Muscle layer of duodenum (tissue), 2 donors: ENCODE results near the gene MAPK12.
"Not testable (repeated sequence)": the region's sequence is repeated elsewhere in the genome, so short reads cannot be mapped to it uniquely, and the experiment has no call there.

Experiments
- H3K27ac ChIP-seq: one replicate; pipeline ENCODE4 v1.7.0; 2013; ENCODE audit warnings: mild to moderate bottlenecking, low read length
- H3K27me3 ChIP-seq: one replicate; pipeline ENCODE4 v1.7.0; 2013; ENCODE audit warnings: low read depth, mild to moderate bottlenecking, control low read depth, low read length
- H3K36me3 ChIP-seq, 2 donors: one replicate each; pipeline ENCODE4 v1.7.0; 2013; ENCODE audit warnings: low read length in 2 of 2, control low read depth in 1 of 2, mild to moderate bottlenecking in 1 of 2; ENCODE audit not compliant: insufficient read depth in 2 of 2, control insufficient read depth in 1 of 2
- H3K4me1 ChIP-seq, 2 donors: one replicate each; pipeline ENCODE4 v1.7.0; 2013; ENCODE audit warnings: low read length in 2 of 2, mild to moderate bottlenecking in 2 of 2, control low read depth in 1 of 2, moderate library complexity in 1 of 2; ENCODE audit not compliant: insufficient read depth in 2 of 2, control insufficient read depth in 1 of 2
- H3K4me3 ChIP-seq, 2 donors: one replicate each; pipeline ENCODE4 v1.7.0; 2013; ENCODE audit warnings: low read length in 2 of 2, low read depth in 1 of 2, mild to moderate bottlenecking in 1 of 2
- H3K9me3 ChIP-seq, 2 donors: one replicate each; pipeline ENCODE4 v1.7.0; 2013; ENCODE audit warnings: low read length in 2 of 2, control low read depth in 1 of 2, mild to moderate bottlenecking in 1 of 2; ENCODE audit not compliant: control insufficient read depth in 1 of 2
- donor health status: healthy.

The MAPK12 gene

DNA sequence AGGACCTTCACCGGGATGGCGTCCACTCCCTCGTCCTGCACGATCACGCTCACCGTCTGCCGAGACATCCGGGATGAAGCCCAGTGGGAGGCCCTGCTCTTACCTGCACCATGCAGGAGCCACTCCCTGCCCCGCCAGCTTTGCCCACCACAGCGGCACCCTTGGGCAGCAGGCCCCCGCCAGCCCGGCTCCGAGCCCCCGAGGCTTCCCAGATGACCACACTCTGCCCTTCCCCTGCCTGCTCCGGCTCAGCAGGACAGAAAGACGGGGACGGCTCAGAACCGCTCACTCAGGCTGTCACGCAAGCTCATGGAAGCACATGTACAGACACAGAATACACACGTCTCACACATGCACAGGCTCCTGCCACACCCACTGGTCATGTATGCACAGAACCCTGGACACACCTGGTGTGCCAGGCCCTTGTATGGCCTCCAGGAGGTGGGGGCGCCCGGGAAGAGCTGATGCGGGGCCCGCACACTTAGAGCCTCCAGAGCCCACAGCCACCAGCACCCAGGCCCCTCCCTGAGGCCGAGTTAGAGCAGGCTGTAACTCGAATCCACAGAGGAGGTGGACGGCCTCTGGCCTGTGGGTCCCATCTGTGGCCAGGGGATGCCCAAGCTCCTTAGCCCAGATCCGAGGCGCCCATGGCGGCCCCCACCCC is 17.6 kb upstream of the MAPK12 start:
- H3K9me3 ChIP-seq = no peaks in the 10 kb centered on the region
- no peaks in the 10 kb centered on the region for H3K4me1 ChIP-seq
- no peak overlapping the region for H3K4me3 ChIP-seq
- no peak overlapping the region for H3K27ac ChIP-seq
- H3K27me3 ChIP-seq = no peaks in the 10 kb centered on the region
- peaks cover 0 to 88% of the 10 kb centered on the region in 2 donors for H3K36me3 ChIP-seq

DNA sequence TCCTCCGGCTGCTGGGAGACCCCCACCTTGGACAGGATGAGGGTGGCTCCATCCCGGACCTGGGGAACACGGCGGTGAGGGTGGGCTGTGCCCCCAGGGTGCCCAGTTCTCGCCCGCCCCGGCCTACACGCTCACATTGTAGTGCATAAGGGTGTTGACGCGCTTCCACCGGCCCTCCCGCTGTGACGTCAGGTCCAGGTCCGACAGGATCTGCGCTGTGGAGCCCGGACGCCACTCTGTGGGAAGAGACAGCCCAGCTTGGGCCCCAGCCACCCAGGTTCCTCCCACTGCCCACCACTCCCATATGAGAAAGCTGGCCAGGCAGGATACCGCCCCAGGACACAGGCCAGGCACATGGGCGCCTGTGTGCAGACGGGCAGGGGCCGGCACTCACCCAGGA is 17.0 kb upstream of the MAPK12 start:
- H3K4me1 ChIP-seq = no peaks in the 10 kb centered on the region
- H3K27ac ChIP-seq = no peak overlapping the region
- H3K9me3 ChIP-seq = no peaks in the 10 kb centered on the region
- H3K36me3 ChIP-seq = peaks cover 0 to 83% of the 10 kb centered on the region in 2 donors
- H3K4me3 ChIP-seq = no peak overlapping the region
- H3K27me3 ChIP-seq = no peaks in the 10 kb centered on the region

DNA sequence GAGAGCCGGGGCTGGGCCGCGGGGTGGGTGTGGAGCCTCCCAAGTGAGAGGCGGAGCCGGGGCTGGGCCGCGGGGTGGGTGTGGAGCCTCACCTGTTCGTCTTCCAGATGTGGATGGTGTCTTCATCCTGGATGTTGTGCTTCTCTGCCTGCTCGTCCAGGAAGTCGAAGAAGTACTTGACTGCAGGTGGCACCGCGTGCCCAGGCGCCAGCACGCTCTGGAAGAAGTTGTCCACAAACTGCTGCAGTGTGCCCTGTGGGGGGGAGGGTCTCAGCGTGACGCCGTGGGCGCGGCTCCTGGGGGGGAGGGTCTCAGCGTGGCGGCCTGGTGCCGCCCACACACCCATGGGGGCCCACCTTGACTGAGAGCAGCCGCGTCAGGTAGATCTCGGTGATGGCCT is 16.3 kb upstream of the MAPK12 start:
- Histone ChIP-seq H3K4me3 (no peak overlapping the region), H3K36me3 (peaks cover 0 to 76% of the 10 kb centered on the region in 2 donors), H3K27me3 (no peaks in the 10 kb centered on the region), H3K4me1 (peaks cover 0 to 2% of the 10 kb centered on the region in 2 donors), H3K9me3 (no peaks in the 10 kb centered on the region), H3K27ac (no peak overlapping the region)

DNA sequence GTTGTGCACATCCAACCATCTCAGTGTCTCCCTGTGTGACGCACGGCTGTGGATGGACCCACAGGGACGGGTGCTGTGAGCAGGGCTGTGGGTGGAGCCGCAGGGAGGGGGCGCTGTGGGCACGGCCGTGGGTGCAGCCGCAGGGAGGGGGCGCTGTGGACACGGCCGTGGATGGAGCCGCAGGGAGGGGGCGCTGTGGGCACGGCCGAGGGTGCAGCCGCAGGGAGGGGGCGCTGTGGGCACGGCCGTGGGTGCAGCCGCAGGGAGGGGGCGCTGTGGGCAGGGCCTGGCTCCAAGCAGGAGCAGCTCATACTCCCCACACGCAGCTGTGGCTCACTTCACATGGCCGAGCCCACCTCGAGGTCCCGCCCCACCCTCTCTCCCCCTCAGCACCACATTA is 14.7 kb upstream of the MAPK12 start:
- peaks cover 0 to 16% of the 10 kb centered on the region in 2 donors for H3K4me1 ChIP-seq
- H3K9me3 ChIP-seq = no peaks in the 10 kb centered on the region
- H3K36me3 ChIP-seq = peaks cover 0 to 60% of the 10 kb centered on the region in 2 donors
- H3K27me3 ChIP-seq = no peaks in the 10 kb centered on the region
- H3K27ac ChIP-seq = no peak overlapping the region
- H3K4me3 ChIP-seq = no peak overlapping the region

DNA sequence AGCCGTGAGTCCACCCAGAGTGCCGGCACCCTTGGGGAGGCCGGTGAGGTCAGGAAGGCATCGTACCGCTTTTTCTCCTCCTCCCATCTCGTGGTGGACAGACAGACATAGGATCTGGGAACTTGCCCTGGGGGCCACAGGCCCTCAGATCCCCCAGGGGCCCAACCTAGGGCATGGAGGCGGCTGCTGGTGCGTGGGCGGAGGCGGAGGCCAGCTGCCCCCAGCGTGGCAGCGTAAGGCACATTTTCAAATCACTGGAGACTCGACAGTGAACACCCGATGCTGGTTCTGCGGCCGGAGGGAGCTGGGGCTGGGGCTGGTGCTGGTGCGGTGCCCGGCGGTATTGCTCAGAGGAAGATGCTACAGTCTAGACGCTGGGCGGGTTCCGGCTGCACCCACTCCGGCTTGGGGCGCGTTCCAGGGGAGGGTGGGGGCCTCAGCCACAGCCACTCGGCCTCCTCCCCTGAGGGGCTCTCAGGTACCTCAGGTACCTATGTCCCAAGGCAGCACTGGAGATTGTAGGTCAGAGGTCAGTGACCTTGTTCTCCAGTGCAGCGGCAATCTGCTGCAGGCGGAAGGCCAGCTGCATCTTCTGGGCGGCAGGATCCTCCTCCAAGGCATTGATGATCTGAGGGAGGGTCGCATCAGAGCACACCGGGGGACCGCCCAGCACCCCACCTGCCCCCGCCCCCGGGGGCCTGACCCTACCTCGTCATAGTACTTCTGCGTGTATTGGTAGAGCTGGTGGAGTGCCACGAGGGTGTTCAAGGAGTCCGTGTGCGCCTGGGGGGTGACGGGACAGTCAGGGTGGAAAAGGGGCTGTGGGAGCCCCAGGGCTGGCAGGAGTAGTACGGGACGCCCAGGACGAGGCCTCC is 13.9 kb upstream of the MAPK12 start:
- H3K36me3 ChIP-seq = peaks cover 0 to 53% of the 10 kb centered on the region in 2 donors
- no peak overlapping the region for H3K27ac ChIP-seq
- H3K4me3 ChIP-seq = no peak overlapping the region
- no peaks in the 10 kb centered on the region for H3K9me3 ChIP-seq
- H3K27me3 ChIP-seq = no peaks in the 10 kb centered on the region
- peaks cover 0 to 23% of the 10 kb centered on the region in 2 donors for H3K4me1 ChIP-seq

DNA sequence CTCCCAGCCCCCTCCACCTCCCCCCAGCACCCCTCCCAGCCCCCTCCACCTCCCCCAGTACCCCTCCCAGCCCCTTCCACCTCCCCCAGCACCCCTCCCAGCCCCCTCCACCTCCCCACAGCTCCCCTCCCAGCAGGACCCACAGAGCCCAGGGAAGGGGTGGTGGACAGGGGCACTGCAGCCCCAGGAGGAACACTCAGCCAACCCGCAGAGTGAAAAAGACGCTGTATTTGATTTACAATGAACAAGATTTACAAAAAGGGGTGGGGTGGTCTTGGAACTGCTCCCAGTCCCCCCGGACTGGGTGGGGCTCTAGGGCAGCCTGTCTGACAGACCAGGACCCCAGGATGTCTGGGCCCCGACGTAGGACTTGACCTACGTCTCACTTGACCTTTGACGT is 13.3 kb upstream of the MAPK12 start:
- Histone ChIP-seq H3K27ac (no peak overlapping the region), H3K9me3 (no peaks in the 10 kb centered on the region), H3K4me1 (peaks cover 0 to 27% of the 10 kb centered on the region in 2 donors), H3K4me3 (no peak overlapping the region), H3K36me3 (peaks cover 0 to 47% of the 10 kb centered on the region in 2 donors), H3K27me3 (no peaks in the 10 kb centered on the region)

DNA sequence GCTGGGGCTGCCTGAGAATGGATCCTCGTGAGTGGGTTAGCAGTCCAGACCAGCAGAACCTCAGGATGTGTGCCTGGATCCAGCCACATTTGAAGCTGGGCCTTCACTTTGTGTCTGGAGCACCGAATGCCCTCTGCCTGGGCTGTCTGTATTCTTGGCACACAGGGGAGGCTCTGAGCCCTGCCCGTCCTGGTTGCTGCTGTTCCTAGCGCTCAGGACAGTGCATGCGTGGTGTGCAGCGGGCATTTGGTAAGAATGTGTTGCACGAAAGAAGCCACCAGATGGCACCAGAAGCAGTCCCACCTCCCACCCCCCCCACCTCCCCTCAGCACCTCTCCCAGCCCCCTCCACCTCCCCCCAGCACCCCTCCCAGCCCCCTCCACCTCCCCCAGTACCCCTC is 12.8 kb upstream of the MAPK12 start:
- no peak overlapping the region for H3K27ac ChIP-seq
- no peaks in the 10 kb centered on the region for H3K9me3 ChIP-seq
- H3K27me3 ChIP-seq = no peaks in the 10 kb centered on the region
- peaks cover 0 to 31% of the 10 kb centered on the region in 2 donors for H3K4me1 ChIP-seq
- peaks cover 0 to 42% of the 10 kb centered on the region in 2 donors for H3K36me3 ChIP-seq
- H3K4me3 ChIP-seq = no peak overlapping the region

DNA sequence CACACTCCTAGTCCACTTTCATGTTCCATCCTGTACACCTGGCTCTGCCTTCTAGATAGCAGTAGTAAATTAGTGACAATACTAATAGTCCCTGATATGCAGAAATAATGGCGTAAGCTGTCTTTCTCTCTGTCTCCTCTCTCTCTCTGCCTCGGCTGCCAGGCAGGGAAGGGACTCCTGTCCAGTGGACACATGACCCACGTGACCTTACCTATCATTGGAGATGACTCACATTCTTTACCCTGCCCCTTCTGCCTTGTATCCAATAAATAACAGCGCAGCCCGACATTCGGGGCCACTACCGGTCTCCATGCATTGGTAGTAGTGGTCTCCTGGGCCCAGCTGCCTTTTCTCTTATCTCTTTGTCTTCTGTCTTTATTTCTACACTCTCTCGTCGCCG is 12.3 kb upstream of the MAPK12 start:
- not testable (repeated sequence) for H3K27ac ChIP-seq, H3K9me3 ChIP-seq, H3K27me3 ChIP-seq, H3K4me3 ChIP-seq
- Histone ChIP-seq H3K4me1 (peaks cover 0 to 36% of the 10 kb centered on the region in 2 donors), H3K36me3 (peaks cover 0 to 37% of the 10 kb centered on the region in 2 donors)

DNA sequence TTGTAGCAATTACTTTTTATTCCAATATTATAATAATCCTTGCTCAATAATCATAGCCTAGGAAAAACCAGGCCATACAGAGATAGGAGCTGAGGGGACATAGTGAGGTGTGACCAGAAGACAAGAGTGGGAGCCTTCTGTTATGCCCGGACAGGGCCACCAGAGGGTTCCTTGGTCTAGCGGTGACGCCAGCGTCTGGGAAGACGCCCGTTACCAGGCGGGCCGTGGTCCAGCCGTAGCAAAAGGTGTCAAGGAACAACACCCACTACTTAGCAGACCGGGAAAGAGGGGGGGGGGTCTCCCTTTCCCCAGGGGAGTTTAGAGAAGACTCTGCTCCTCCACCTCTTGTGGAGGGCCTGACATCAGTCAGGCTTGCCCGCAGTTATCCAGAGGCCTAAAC is 11.9 kb upstream of the MAPK12 start:
- H3K27me3 ChIP-seq, H3K9me3 ChIP-seq, H3K27ac ChIP-seq, H3K4me3 ChIP-seq: not testable (repeated sequence)
- Histone ChIP-seq H3K36me3 (peaks cover 0 to 33% of the 10 kb centered on the region in 2 donors), H3K4me1 (peaks cover 0 to 40% of the 10 kb centered on the region in 2 donors)

DNA sequence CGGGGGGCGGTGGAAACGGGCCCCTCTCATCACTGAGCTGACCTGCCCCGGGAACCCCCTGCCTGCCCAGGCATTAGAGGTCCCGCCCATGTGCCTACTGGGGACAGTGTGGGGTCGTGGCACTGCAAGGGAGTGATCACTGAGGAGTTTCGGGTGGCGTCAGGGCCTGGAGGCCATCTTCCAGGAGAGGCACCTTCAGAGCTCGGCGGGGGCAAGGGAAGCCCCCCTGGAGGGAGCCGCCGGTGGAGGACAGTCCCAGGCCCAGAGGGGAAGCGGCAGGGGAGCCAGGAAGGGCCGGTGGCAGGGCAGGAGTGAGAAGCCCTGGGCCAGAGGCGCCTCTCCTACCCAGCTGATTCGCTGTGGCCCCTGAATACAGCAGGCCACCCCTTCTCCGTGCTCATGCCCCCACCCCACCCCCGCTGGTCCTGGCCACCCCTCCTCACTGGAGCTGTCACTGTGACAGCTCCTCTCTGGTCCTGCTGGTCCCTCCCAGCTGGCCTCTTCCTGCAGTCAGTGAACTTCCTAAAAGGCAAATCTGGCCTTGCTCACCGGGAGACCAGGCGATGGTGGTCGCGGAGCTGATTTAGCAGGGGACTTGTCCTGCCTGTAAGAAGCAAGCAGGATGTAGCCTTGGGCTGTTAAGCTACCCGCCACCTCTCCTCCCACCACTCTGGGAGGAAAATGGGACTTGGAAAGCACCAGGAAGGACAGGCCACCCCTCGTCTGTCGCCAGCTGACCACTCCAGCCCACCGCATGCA is 10.7 kb upstream of the MAPK12 start:
- no peak overlapping the region for H3K27ac ChIP-seq
- H3K27me3 ChIP-seq = no peaks in the 10 kb centered on the region
- H3K4me1 ChIP-seq = peaks cover 0 to 51% of the 10 kb centered on the region in 2 donors
- peaks cover 0 to 21% of the 10 kb centered on the region in 2 donors for H3K36me3 ChIP-seq
- H3K9me3 ChIP-seq = no peaks in the 10 kb centered on the region
- no peak overlapping the region for H3K4me3 ChIP-seq

DNA sequence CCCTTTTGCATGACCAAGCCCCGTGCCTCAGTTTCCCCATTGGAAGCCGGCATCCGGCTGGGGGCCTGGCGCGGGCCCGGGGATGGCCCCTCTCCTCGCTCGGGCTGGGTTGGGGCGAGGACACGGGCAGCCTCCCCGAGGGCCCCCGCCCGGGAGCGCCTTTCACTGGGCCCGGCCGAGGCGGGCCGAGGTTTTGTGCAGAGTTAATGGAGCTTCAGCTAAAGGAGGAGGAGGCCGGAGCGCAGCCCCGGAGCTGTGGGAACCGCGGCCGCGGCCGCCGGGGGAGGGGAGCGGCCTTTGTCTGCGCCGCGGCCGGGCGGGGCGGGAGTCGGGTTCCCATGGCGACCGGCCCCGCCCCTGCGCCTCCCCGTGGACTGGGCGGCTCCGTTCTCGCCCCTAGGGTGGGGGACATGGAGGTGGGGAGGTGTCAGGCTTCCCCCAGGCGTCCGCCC is 10.1 kb upstream of the MAPK12 start:
- Histone ChIP-seq H3K9me3 (no peaks in the 10 kb centered on the region), H3K4me3 (peak overlapping the region in 1 of 2 donors; percentile 57), H3K36me3 (peaks cover 0 to 15% of the 10 kb centered on the region in 2 donors), H3K27ac (no peak overlapping the region), H3K4me1 (peaks cover 0 to 57% of the 10 kb centered on the region in 2 donors), H3K27me3 (no peaks in the 10 kb centered on the region)
